Measurements from ENCODE around the gene SNRPA1.

Gene SNRPA1

GRCh38 chr15:101233651-101234280 is 61.3 kb downstream of the SNRPA1 start:
- DNase-seq, result no peak

GRCh38 chr15:101232677-101233076 is 62.4 kb downstream of the SNRPA1 start:
- no peak for DNase-seq
